GM21737 (cell line): ENCODE data around the gene DNAAF3.
"Not testable (repeated sequence)": the region's sequence is repeated elsewhere in the genome, so short reads cannot be mapped to it uniquely, and the experiment has no call there.

ENCODE experiments used
- ATAC-seq: cut with Tn5 transposase; IDR thresholded peaks from one replicate; pipeline ENCODE4 v1.9.1; 2021; ENCODE audit warnings: mild to moderate bottlenecking, moderate library complexity; ENCODE audit not compliant: unreplicated experiment

Gene DNAAF3

DNA sequence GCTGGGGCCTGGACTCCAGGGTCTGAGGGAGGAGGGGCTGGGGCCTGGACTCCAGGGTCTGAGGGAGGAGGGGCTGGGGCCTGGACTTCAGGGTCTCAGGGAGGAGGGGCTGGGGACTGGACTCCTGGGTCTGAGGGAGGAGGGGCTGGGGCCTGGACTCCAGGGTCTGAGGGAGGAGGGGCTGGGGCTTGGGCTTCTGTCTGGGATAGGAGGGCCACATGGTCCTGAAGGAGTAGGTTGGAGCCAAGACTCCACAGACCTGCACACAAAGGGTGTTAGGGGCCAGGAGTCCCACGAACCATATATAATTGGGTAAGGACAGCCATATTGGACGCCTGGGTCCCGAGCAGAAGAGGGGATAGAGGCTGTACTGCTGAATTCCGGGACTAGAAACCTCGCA lies 10.6 kb downstream of the DNAAF3 start:
- ATAC-seq, result not testable (repeated sequence)

GRCh38 chr19:55153652-55154264 lies 12.7 kb downstream of the DNAAF3 start:
- no peak for ATAC-seq

DNA sequence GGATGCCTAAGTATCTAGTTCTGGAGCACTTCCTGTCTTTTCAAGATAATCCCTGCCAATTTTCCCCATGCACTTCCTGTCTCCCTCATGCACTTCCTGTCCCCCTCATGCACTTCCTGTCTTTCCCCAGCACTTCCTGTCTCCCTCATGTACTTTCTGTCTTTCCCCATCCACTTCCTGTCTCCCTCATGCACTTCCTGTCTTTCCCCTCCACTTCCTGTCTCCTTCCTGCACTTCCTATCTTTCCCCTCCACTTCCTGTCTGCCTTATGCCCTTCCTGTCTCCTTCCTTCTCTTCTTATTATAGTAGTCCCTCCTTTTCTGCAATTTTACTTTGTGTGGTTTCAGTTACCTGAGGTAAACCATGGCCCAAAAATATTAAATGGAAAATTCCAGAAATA lies 14.4 kb downstream of the DNAAF3 start:
- no peak for ATAC-seq

DNA sequence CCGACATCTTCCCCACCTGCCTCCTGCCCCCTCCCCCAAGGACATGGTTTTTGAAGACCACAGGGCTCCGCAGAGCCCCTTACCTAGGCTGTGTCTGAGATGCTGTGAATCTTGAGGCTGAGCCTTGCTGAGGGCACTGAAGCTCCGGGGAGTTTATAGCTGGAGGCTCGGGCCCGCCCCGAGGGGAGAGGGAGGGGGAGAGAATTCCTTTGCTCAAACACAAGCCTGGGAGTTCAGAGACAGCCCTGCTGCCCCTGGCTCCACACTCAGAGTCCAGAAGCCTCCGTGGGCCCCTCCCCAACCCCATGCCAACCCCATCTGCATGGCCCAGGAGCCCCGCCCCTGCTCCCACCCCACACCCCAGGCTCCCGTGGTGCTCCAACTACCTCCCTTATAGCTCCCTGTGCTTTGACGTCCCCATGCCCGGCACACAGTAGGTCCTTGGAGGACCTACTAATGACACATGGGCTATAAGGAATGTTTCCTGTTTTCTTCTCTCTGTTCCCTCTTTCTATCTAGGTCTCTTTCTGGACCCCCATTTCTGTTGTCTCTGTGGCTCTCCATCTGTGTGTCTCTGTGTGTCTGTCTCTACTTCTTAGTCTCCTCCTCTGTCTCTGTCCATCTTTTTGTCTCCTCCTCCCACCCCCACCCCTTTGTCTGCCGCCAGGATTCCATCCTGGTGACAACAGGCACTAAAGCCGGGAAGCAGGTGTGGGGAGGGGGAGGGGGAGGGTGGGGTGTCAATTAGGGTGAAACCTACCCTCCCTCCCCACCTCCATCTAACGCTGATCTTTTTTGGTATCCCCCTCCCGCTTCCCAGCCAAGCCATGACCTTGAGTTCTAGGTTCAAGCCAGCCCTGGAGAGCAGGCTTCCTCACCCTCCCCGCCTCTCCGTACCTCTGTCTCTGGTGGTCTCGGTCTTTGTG lies 17.1 kb downstream of the DNAAF3 start, which contains the start of gene TNNT1:
TNNT1 (minus strand) TSS at position 129 of the 926 bp plus-strand sequence. CDS start 2,049 bp downstream, outside the sequence.
- ATAC-seq, result no peak

DNA sequence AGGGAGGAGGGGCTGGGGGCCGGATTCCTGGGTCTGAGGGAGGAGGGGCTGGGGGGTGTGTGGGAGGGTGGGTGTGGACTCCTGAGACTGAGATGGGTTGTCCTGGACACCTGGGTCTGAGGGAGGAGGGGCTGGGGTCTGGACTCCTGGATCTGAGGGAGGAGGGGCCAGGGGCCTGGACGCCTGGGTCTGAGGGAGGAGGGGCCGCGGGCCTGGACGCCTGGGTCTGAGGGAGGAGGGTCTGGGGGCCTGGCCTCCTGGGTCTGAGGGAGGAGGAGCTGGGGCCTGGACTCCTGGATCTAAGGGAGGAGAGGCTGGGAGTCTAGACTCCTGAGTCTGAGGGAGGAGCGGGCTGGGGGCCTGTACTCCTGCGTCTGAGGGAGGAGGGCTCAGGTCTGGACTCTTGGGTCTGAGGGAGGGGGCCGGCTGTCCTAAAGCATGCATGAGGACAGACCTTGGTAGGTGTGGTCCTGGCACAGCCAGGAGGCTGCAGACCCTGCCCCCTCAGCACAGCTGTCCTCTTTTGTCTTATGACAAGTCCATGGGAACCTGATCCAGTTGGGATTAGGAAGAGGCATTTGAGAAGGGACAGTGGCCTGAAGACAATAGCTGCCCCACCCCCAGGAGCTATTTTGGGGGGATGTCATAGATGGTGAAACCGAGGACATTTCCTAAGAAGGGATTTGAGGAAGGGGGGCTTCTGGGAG lies 18.7 kb downstream of the DNAAF3 start:
- no peak for ATAC-seq

GRCh38 chr19:55146705-55147273 lies 19.6 kb downstream of the DNAAF3 start:
- ATAC-seq, result no peak

DNA sequence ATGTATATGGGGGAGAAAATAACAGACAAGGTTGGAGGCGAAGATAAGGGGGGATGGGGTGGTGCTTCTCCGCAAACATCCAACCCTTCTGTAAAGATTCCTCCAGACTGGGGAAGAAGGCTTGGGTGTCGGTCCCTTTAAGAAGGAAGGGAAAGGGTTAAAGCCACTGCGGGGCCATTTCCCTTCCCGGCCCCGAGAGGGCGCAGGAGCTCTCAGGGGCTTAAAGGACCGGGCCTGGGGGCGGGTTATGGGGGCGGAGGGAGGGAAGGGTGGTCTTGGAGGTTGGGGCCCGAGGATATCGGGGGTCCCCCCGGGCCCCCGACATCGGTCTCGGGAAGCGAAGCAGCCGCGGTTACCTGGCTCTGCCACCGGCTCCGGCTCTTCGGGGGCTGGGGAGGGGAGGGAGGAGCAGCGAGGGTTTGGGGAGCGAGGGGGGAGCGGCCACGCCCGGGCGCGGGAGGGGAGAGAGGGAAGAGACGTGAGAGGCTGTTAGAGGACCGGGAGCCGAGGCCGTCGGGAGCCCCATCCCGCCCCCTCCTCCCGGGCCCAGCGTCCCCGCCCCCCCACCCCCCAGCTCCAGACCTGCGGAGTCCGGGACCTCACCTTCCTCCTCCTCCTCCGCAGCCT lies 20.2 kb downstream of the DNAAF3 start:
- ATAC-seq, result no peak

DNA sequence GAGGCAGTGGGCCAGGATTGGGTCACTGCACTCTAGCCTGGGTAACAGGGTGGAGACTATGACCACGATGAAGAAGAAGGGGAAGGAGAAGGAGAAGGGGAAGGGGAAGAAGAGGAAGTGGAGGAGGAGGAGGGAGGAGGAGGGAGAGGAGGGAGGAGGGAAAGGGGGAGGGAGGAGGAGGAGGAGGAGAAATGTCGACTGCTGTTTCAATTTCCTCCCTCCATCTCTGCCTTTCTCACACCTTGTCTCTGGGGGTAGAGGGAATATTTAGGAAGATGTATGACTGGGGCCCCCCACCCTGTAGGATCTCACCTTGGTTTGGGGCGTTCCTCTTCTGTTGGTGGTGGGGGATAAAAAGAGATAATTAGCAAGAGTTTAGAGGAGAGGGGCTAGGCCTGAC lies 21.2 kb downstream of the DNAAF3 start:
- no peak for ATAC-seq

DNA sequence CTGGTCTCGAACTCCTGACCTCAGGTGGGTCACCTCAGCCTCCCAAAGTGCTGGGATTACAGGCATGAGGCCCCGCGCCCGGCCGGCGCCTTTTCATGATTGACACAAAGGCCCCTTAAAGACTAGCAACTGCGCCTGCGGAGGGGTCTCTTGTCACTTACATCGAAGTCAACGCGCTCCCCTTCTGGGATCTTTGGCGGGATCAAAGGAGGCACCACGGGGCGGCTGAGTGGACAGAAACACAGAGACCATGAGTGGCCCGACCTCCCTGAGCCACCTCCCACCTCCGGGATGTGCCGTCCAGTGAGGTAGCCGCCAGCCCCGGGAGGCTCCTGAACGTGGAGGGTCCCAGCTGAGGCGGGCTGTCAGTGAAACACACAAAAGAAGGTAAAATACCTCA lies 24.7 kb downstream of the DNAAF3 start:
- no peak for ATAC-seq

- ATAC-seq, result no peak
These were observed 28.5 kb downstream of the DNAAF3 start for GRCh38 chr19:55137915-55138314.

- no peak for ATAC-seq
These were observed 29.9 kb downstream of the DNAAF3 start for GRCh38 chr19:55136399-55137102.

DNA sequence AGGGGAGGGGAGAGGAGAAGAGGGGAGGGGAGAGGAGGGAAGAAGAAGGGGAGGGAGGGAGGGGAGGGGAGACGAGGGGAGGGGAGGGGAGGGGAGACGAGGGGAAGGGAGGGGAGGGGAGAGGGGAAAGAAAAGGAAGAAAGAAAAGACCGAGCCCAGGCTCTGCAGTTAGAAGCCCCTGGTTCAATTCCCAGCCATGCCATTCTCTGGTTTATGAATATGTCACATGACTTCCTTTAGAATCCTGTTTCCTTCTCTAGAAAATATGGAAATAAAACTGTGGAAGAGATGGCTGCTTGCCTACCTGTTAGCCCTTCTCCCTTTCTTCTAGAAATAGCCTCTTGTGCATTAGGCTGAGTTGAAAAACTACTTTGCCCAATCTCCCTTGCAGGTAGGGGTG lies 31.7 kb downstream of the DNAAF3 start:
- ATAC-seq, result no peak

- no peak for ATAC-seq
These were observed 32.6 kb downstream of the DNAAF3 start for GRCh38 chr19:55133639-55134444.

DNA sequence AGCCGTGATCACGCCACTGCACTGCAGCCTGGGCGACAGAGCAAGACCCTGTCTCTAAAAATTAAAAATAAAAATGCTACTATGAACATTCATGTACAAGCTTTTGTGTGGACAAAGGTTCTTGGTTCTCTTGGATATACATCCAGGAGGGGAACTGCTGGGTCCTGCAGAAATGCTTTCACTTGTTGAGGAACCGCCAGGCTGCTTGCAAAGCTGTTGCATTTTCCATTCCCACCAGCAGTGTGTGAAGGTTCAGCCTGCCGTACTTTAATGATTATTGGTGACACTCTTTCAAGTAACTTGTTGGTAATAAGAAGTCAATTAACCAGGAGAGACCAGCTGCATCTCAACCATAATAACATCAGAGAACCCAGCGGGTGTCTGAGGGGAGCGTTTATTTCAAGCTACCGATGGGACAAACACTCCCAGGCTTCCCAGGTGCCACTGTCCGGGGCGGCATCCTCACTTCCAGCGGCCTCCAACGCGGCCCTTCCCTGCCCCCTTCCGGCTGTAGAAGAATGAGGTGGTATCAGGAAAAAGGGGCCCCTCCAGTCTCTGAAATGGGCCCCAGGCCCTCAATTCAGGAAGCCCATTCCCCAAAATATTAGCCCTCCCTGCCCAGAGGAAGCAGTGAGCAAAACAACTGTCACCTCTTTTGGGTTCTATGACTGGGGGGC lies 33.8 kb downstream of the DNAAF3 start:
- no peak for ATAC-seq

DNA sequence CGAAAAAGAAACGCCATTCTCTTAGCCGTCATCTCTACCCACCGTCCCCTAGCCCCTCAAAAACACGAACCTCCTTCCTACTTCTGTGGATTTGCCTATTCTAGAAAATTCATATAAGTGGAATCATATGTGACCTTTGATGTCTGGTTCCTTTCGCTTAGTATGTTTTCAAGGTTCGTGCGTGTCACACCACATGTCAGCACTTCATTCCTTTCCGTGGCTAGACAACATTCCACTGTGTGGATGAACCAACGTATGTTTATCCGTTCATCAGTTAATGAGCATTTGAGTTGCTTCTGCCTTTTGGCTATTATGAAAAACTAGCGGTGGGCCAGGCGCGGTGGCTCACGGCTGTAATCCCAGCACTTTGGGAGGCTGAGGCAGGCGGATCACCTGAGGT lies 35.0 kb downstream of the DNAAF3 start:
- ATAC-seq, result no peak

GRCh38 chr19:55119053-55119452 lies 47.4 kb downstream of the DNAAF3 start:
- no peak for ATAC-seq

- ATAC-seq, result no peak
These were observed 47.9 kb downstream of the DNAAF3 start for GRCh38 chr19:55118401-55118991.

DNA sequence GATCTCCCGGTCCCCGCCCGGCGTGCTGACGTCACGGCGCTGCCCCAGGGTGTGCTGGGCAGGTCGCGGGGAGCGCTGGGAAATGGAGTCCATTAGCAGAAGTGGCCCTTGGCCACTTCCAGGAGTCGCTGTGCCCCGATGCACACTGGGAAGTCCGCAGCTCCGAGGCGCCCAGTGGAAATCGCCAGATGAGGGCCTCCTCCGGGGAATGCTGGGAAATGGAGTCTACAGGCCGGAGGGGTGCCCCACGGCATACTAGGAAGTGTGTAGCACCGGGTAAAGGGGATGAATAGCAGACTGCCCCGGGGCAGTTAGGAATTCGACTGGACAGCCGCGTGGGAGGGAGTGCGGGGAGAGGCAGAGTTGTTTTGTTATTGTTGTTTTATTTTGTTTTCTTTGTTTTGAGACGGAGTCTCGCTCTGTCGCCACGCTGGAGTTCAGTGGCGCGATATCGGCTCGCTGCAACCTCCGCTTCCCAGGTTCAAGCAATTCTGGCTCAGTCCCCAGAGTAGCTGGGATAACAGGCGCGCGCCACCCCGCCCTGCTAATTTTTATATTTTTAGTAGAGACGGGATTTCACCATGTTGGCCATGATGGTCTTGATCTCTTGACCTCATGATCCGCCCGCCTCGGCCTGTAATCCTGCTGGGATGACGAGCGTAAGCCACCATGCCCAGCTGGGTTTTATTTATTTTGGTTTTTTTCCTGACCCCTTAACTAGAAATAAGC lies 48.6 kb downstream of the DNAAF3 start:
- peak; percentile 84 for ATAC-seq
